Left kidney (tissue), 2 donors: ENCODE data around the gene COL25A1. TPM values are rescaled to one million over a fixed set of nuclear protein-coding genes. Genes with fewer than 3 reads are reported as not detected.
"Not testable (repeated sequence)": the region's sequence is repeated elsewhere in the genome, so short reads cannot be mapped to it uniquely, and the experiment has no call there.

Source experiments
- DNase-seq: peaks from one replicate; pipeline ENCODE4 v3.0.0-alpha.2; 2013
- polyA plus RNA-seq: library from polyadenylated mRNA; unstranded; fragments of 120-200 nt; gene quantifications from one replicate; pipeline ENCODE4 v1.2.1, GENCODE V29; 2013; ENCODE audit not compliant: insufficient read length

Gene COL25A1
- polyA plus RNA-seq, 1 donor = 19.6 TPM

- DNase-seq = no peak
Observed at GRCh38 chr4:109166586-109166985, 135.9 kb downstream of the COL25A1 start.

GRCh38 chr4:109166126-109166525 is 136.3 kb downstream of the COL25A1 start:
- DNase-seq = no peak

GRCh38 chr4:109164011-109164410 is 138.4 kb downstream of the COL25A1 start:
- DNase-seq = no peak

GRCh38 chr4:109163493-109163892 is 139.0 kb downstream of the COL25A1 start:
- DNase-seq = no peak

GRCh38 chr4:109162759-109163158 is 139.7 kb downstream of the COL25A1 start:
- no peak for DNase-seq

- DNase-seq = no peak
Observed at GRCh38 chr4:109160494-109160893, 142.0 kb downstream of the COL25A1 start.

- no peak for DNase-seq
Observed at GRCh38 chr4:109157696-109158095, 144.8 kb downstream of the COL25A1 start.

- no peak for DNase-seq
Observed at GRCh38 chr4:109157205-109157604, 145.3 kb downstream of the COL25A1 start.

GRCh38 chr4:109156356-109156755 is 146.1 kb downstream of the COL25A1 start:
- no peak for DNase-seq

- no peak for DNase-seq
Observed at GRCh38 chr4:109155682-109156283, 146.7 kb downstream of the COL25A1 start.

- DNase-seq = peak; percentile 36
Observed at GRCh38 chr4:109155084-109155483, 147.4 kb downstream of the COL25A1 start.

- DNase-seq = no peak
Observed at GRCh38 chr4:109154424-109154823, 148.0 kb downstream of the COL25A1 start.

- no peak for DNase-seq
Observed at GRCh38 chr4:109149836-109150235, 152.6 kb downstream of the COL25A1 start.

- DNase-seq = no peak
Observed at GRCh38 chr4:109148577-109149075, 153.8 kb downstream of the COL25A1 start.

- no peak for DNase-seq
Observed at GRCh38 chr4:109147135-109147534, 155.3 kb downstream of the COL25A1 start.

- no peak for DNase-seq
Observed at GRCh38 chr4:109146499-109146898, 156.0 kb downstream of the COL25A1 start.

GRCh38 chr4:109138125-109138524 is 164.3 kb downstream of the COL25A1 start:
- DNase-seq = not testable (repeated sequence)

- no peak for DNase-seq
Observed at GRCh38 chr4:109134921-109135320, 167.5 kb downstream of the COL25A1 start.

- DNase-seq = no peak
Observed at GRCh38 chr4:109134268-109134667, 168.2 kb downstream of the COL25A1 start.

- no peak for DNase-seq
Observed at GRCh38 chr4:109131559-109131958, 170.9 kb downstream of the COL25A1 start.

GRCh38 chr4:109128589-109128988 is 173.9 kb downstream of the COL25A1 start:
- DNase-seq = no peak

- no peak for DNase-seq
Observed at GRCh38 chr4:109127866-109128265, 174.6 kb downstream of the COL25A1 start.

- DNase-seq = no peak
Observed at GRCh38 chr4:109126856-109127255, 175.6 kb downstream of the COL25A1 start.

- DNase-seq = no peak
Observed at GRCh38 chr4:109125084-109125483, 177.4 kb downstream of the COL25A1 start.
